Measurements from ENCODE around the gene RTP1. TPM values are rescaled to one million over a fixed set of nuclear protein-coding genes. Genes with fewer than 3 reads are reported as not detected.

RTP1 gene
- total and polyA plus RNA-seq, 9 donors: 0.08 TPM; not detected in 8

GRCh38 chr3:187210545-187211327 lies 13.4 kb downstream of the RTP1 start:
- Histone ChIP-seq H3K27me3 (no peaks in the 10 kb centered on the region), H3K4me3 (no peak overlapping the region), H3K4me1 (ENCODE audit: insufficient read depth) (peaks cover 6% of the 10 kb centered on the region), H3K36me3 (no peaks in the 10 kb centered on the region), H3K9me3 (no peaks in the 10 kb centered on the region), H3K27ac (no peak overlapping the region)
- 15 to 23% (median 16%) methylated on average over 6 of the region's 6 CpGs for WGBS, 3 donors
- intact Hi-C loops (cut with DNase I): no loop called here
- DNase-seq: no peak
- TF ChIP-seq CTCF (IDR thresholded peaks at IDR 0.05) (no peak), EP300 (IDR thresholded peaks at IDR 0.05) (no peak), POLR2A (IDR thresholded peaks at IDR 0.05) (no peak)

- H3K4me1 ChIP-seq (ENCODE audit: insufficient read depth): peaks cover 6% of the 10 kb centered on the region
These were observed 14.4 kb downstream of the RTP1 start for GRCh38 chr3:187211532-187212195.

GRCh38 chr3:187212196-187212545 lies 14.9 kb downstream of the RTP1 start:
- Histone ChIP-seq H3K27me3 (no peaks in the 10 kb centered on the region), H3K4me3 (no peak overlapping the region), H3K27ac (no peak overlapping the region), H3K9me3 (no peaks in the 10 kb centered on the region), H3K4me1 (ENCODE audit: insufficient read depth) (peaks cover 6% of the 10 kb centered on the region), H3K36me3 (no peaks in the 10 kb centered on the region)
- TF ChIP-seq POLR2A (IDR thresholded peaks at IDR 0.05) (no peak), CTCF (IDR thresholded peaks at IDR 0.05) (no peak), EP300 (IDR thresholded peaks at IDR 0.05) (no peak)
- WGBS, 3 donors: 85 to 96% (median 87%) methylated on average over 3 of the region's 3 CpGs
- intact Hi-C loops (cut with DNase I): no loop called here
- no peak for DNase-seq

More at GRCh38 chr3:187211532-187212195, 14.4 kb downstream of the RTP1 start:
- TF ChIP-seq CTCF (IDR thresholded peaks at IDR 0.05) (no peak), POLR2A (IDR thresholded peaks at IDR 0.05) (no peak), EP300 (IDR thresholded peaks at IDR 0.05) (no peak)
- Histone ChIP-seq H3K36me3 (no peaks in the 10 kb centered on the region), H3K27ac (no peak overlapping the region), H3K4me3 (no peak overlapping the region), H3K27me3 (no peaks in the 10 kb centered on the region), H3K9me3 (no peaks in the 10 kb centered on the region)
- 64 to 82% (median 71%) methylated on average over 3 of the region's 3 CpGs for WGBS, 3 donors
- DNase-seq: no peak
- intact Hi-C loops (cut with DNase I): no loop called here

GRCh38 chr3:187212705-187213104 lies 15.4 kb downstream of the RTP1 start:
- H3K4me3 ChIP-seq: no peak overlapping the region
- intact Hi-C loops (cut with DNase I): no loop called here
- peaks cover 6% of the 10 kb centered on the region for H3K4me1 ChIP-seq (ENCODE audit: insufficient read depth)
- no peaks in the 10 kb centered on the region for H3K27me3 ChIP-seq
- H3K9me3 ChIP-seq: no peaks in the 10 kb centered on the region
- 28 to 34% (median 33%) methylated on average over 4 of the region's 4 CpGs for WGBS, 3 donors
- no peaks in the 10 kb centered on the region for H3K36me3 ChIP-seq
- TF ChIP-seq EP300 (IDR thresholded peaks at IDR 0.05) (no peak), POLR2A (IDR thresholded peaks at IDR 0.05) (no peak), CTCF (IDR thresholded peaks at IDR 0.05) (no peak)
- no peak overlapping the region for H3K27ac ChIP-seq
- no peak for DNase-seq
